K562 treated with DMSO at 1 percent for 4 hours (cell line): ENCODE results near the gene CDK7. TPM values are rescaled to one million over a fixed set of nuclear protein-coding genes. Genes with fewer than 3 reads are reported as not detected.

Experiments
- total RNA-seq: library from RNA; unstranded; fragments of 300-600 nt; gene quantifications from 2 replicates; pipeline ENCODE4 v1.2.3, GENCODE V29; 2022; ENCODE audit not compliant: insufficient read depth

Gene CDK7
- total RNA-seq: 40.0 and 42.2 TPM in 2 replicates

GRCh38 chr5:69234457-69235268 lies at the start of gene CDK7:
Gene CDK7, plus strand, starts transcription at chr5:69234886. Its CDS starts 90 bp downstream, at chr5:69234976.

GRCh38 chr5:69189162-69190086 lies 45.3 kb upstream of the CDK7 start, which contains the start of gene CENPH:
Gene CENPH, plus strand, starts transcription at chr5:69189583. Its CDS starts 52 bp downstream, at chr5:69189635.

Other genes starting within 250 kb of the CDK7 start
- gene SLC30A5, start 140.9 kb upstream of the CDK7 start, total RNA-seq: 38.3 and 40.7 TPM in 2 replicates
- 118 and 138 TPM in 2 replicates for gene CCNB1, start 67.7 kb upstream of the CDK7 start, total RNA-seq
- 76.3 and 78.9 TPM in 2 replicates for gene CENPH, start 45.3 kb upstream of the CDK7 start, total RNA-seq
- 2.8 and 3.1 TPM in 2 replicates for gene CCDC125, start 97.9 kb downstream of the CDK7 start, total RNA-seq
- 38.3 and 57.1 TPM in 2 replicates for gene AK6, start 134.6 kb downstream of the CDK7 start, total RNA-seq
- 128 and 137 TPM in 2 replicates for gene TAF9, start 134.6 kb downstream of the CDK7 start, total RNA-seq
- 18.1 and 31.1 TPM in 2 replicates for gene RAD17, start 134.9 kb downstream of the CDK7 start, total RNA-seq
- gene MARVELD2, start 180.2 kb downstream of the CDK7 start, total RNA-seq: 0.21 TPM in 1 of 2 replicates, not detected in the other